OCI-LY3 (cell line): ENCODE data around the gene AGPAT4.

Source experiments
- H2AFZ ChIP-seq: fragments of 200-600, 300-600 bp; shearing (Covaris generic); 2 replicates; pipeline ENCODE4 v1.6.0; 2014; ENCODE audit warnings: antibody characterized with exemption, low read depth, low read length
- H3K27ac ChIP-seq: fragments of 200-600, 300-600 bp; sonication (generic); 2 replicates; pipeline ENCODE4 v1.5.1; 2014; ENCODE audit warnings: mild to moderate bottlenecking, low read length, moderate library complexity, mixed read lengths
- H3K27me3 ChIP-seq: fragments of 200-600, 300-600 bp; sonication (generic); 2 replicates; pipeline ENCODE4 v1.6.1; 2014; ENCODE audit warnings: low read depth, low read length, mixed read lengths
- H3K36me3 ChIP-seq: fragments of 200-600, 300-600 bp; sonication (generic); replicated peaks from 2 replicates; pipeline ENCODE3; 2014; ENCODE audit warnings: low read depth, low read length, mixed read lengths
- H3K4me1 ChIP-seq: fragments of 300-600, 200-600 bp; sonication (generic); 2 replicates; pipeline ENCODE4 v1.6.1; 2014; ENCODE audit warnings: low read length, mixed read lengths
- H3K4me2 ChIP-seq: fragments of 200-600, 300-600 bp; sonication (generic); 2 replicates; pipeline ENCODE4 v1.6.1; 2014; ENCODE audit warnings: low read length, mixed read lengths
- H3K4me3 ChIP-seq: fragments of 300-600, 200-600 bp; sonication (generic); 2 replicates; pipeline ENCODE4 v1.5.1; 2014; ENCODE audit warnings: antibody characterized with exemption, mild to moderate bottlenecking, low read length, moderate library complexity
- H3K79me2 ChIP-seq: fragments of 300-600, 200-600 bp; shearing (Covaris generic); 2 replicates; pipeline ENCODE4 v1.6.1; 2014; ENCODE audit warnings: mild to moderate bottlenecking, low read length, mixed read lengths
- H3K9ac ChIP-seq: fragments of 300-600, 200-600 bp; shearing (Covaris generic); 2 replicates; pipeline ENCODE4 v1.6.0; 2014; ENCODE audit warnings: mild to moderate bottlenecking, low read length, moderate library complexity
- H3K9me3 ChIP-seq: fragments of 200-600, 300-600 bp; shearing (Covaris generic); 2 replicates; pipeline ENCODE4 v1.6.1; 2014; ENCODE audit warnings: low read length, mixed read lengths; ENCODE audit not compliant: insufficient read depth
- H4K20me1 ChIP-seq: fragments of 200-600, 300-600 bp; sonication (generic); 2 replicates; pipeline ENCODE4 v1.6.1; 2016; ENCODE audit warnings: low read length, mixed read lengths; ENCODE audit not compliant: insufficient read depth
- EZH2phosphoT487 ChIP-seq: fragments of 200-600 bp; shearing (Covaris generic); IDR thresholded peaks from 2 replicates; pipeline ENCODE4 v1.6.1; 2018; ENCODE audit warnings: antibody characterized with exemption, mixed run types, low read depth
- TF ChIP-seq, protein P1 (sequence below): fragments of 200-600, 300-600 bp; sonication (generic); IDR thresholded peaks from 2 replicates; pipeline ENCODE4 v1.5.1; 2014; ENCODE audit warnings: antibody characterized with exemption, low read length, low read depth

Gene AGPAT4

DNA sequence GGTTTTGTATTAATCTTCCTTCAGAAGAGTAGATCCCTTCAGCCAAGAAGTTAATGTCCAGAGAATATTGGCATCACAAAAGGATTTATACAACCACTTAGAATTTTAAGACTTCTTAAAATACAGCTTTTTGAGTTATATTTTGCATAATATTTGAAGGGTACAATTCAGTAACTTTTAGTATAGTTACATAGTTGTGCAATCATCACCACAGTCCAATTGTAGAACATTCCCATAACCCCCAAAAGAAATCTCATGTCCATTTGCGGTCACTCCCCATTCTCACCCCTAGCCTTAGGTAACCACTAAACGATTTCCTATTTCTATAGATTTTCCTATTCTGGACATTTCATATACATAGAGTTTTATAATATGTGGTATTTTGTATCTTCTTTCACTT is 155.9 kb downstream of the AGPAT4 start:
- Histone ChIP-seq H3K9me3 (no peaks in the 10 kb centered on the region), H3K79me2 (no peaks in the 10 kb centered on the region), H3K4me1 (peaks cover 39% of the 10 kb centered on the region), H3K27ac (no peak overlapping the region), H3K9ac (no peak overlapping the region), H3K36me3 (peaks cover 68% of the 10 kb centered on the region), H3K27me3 (no peaks in the 10 kb centered on the region), H2AFZ (no peak overlapping the region), H3K4me2 (no peak overlapping the region), H3K4me3 (no peak overlapping the region), H4K20me1 (peaks cover 20% of the 10 kb centered on the region)
- TF ChIP-seq EZH2phosphoT487: no peak
- TF ChIP-seq, protein P1, sequence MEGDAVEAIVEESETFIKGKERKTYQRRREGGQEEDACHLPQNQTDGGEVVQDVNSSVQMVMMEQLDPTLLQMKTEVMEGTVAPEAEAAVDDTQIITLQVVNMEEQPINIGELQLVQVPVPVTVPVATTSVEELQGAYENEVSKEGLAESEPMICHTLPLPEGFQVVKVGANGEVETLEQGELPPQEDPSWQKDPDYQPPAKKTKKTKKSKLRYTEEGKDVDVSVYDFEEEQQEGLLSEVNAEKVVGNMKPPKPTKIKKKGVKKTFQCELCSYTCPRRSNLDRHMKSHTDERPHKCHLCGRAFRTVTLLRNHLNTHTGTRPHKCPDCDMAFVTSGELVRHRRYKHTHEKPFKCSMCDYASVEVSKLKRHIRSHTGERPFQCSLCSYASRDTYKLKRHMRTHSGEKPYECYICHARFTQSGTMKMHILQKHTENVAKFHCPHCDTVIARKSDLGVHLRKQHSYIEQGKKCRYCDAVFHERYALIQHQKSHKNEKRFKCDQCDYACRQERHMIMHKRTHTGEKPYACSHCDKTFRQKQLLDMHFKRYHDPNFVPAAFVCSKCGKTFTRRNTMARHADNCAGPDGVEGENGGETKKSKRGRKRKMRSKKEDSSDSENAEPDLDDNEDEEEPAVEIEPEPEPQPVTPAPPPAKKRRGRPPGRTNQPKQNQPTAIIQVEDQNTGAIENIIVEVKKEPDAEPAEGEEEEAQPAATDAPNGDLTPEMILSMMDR: no peak

DNA sequence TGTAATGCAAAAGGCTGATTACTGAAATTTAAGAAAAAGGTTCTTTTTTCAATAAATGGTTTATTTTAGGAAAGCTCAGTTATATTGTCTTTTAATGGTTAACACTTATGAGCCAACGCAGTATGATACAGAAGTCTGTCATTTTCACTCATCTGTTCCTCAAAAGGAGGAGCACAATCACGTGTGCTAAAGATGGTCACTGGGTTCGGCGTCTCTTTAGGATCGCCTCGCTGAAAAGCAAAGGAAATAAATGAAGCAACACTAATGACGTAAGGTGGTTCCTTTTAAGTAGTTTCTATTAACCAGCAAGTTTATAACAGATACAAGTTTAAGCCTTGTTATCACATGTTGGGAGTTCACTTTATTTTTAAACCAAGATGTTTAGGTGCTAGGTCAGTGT is 156.6 kb downstream of the AGPAT4 start:
- Histone ChIP-seq H4K20me1 (peaks cover 20% of the 10 kb centered on the region), H3K27me3 (no peaks in the 10 kb centered on the region), H3K4me1 (peaks cover 39% of the 10 kb centered on the region), H3K79me2 (no peaks in the 10 kb centered on the region), H3K4me3 (no peak overlapping the region), H2AFZ (no peak overlapping the region), H3K9me3 (no peaks in the 10 kb centered on the region), H3K36me3 (peaks cover 70% of the 10 kb centered on the region), H3K4me2 (peak overlapping the region; percentile 77), H3K9ac (no peak overlapping the region), H3K27ac (no peak overlapping the region)
- no peak for TF ChIP-seq EZH2phosphoT487
- TF ChIP-seq, protein P1: no peak

DNA sequence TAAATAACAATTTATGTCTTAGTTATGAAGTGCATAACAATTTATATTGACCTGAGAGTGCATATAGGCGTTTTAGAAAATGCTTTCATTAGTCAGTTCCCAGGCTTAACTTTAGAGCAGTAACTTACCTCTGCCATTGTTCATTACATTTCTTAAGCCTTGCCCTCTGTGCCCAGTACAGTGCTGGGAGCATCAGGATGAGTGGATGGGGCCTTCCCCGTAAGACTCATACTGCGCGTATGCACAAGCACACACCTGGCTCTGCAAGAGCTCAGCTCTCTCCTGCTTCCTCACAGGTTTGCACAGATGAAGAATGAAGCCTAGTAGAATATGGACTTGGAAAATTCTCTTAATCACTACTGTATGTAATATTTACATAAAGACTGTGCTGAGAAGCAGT is 157.3 kb downstream of the AGPAT4 start:
- Histone ChIP-seq H4K20me1 (peaks cover 20% of the 10 kb centered on the region), H3K79me2 (no peaks in the 10 kb centered on the region), H3K4me3 (no peak overlapping the region), H3K27ac (no peak overlapping the region), H3K9ac (no peak overlapping the region), H3K4me1 (peaks cover 39% of the 10 kb centered on the region), H3K27me3 (no peaks in the 10 kb centered on the region), H3K9me3 (no peaks in the 10 kb centered on the region), H3K36me3 (peaks cover 75% of the 10 kb centered on the region), H2AFZ (no peak overlapping the region), H3K4me2 (peak overlapping the region; percentile 77)
- no peak for TF ChIP-seq EZH2phosphoT487
- TF ChIP-seq, protein P1: no peak

DNA sequence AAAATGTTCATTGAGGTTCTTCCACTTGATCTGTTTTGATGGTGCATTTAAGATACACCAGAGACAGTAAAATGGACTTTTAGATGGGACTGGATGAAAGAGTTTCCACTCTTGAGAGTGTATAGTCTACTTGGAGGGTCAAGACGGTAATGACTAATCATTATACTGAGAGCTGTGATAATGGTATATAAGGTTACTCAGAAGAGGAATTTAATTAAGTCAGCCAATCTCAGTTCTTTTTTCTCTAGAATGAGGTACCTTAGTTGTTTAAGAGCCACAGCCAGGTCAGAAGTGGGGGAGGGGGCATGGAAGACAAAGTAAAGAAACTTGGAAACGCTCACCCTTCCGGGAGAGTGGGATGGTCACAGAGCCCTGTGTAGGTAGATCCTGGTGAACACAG is 158.4 kb downstream of the AGPAT4 start:
- H2AFZ ChIP-seq: no peak overlapping the region
- peaks cover 82% of the 10 kb centered on the region for H3K36me3 ChIP-seq
- H3K4me3 ChIP-seq: peak overlapping the region; percentile 41; the same call in 1 of the 2 replicates
- peaks cover 39% of the 10 kb centered on the region for H3K4me1 ChIP-seq
- H3K27ac ChIP-seq: peak overlapping the region; percentile 51
- H3K9me3 ChIP-seq: no peaks in the 10 kb centered on the region
- TF ChIP-seq, protein P1: no peak
- no peak for TF ChIP-seq EZH2phosphoT487
- H3K9ac ChIP-seq: no peak overlapping the region
- H3K79me2 ChIP-seq: no peaks in the 10 kb centered on the region
- H4K20me1 ChIP-seq: peaks cover 20% of the 10 kb centered on the region
- peak overlapping the region; percentile 77 for H3K4me2 ChIP-seq
- no peaks in the 10 kb centered on the region for H3K27me3 ChIP-seq
